K562 (cell line): ENCODE data around the gene MAP3K19. TPM values are rescaled to one million over a fixed set of nuclear protein-coding genes. Genes with fewer than 3 reads are reported as not detected.

Experiments used
- HDAC3 ChIP-seq: fragments of 450-650 bp; IDR thresholded peaks from 2 replicates; pipeline ENCODE4 v1.6.1; 2018; ENCODE audit warnings: borderline replicate concordance, mild to moderate bottlenecking, moderate library complexity; ENCODE audit not compliant: partially characterized antibody
- KDM2B ChIP-seq: fragments of 250-450 bp; sonication (Bioruptor Pico); IDR thresholded peaks from 2 replicates; pipeline ENCODE4 v1.8.0; 2021; ENCODE audit warnings: mild to moderate bottlenecking, moderate library complexity
- PPARD ChIP-seq: fragments of 250-450 bp; sonication (Bioruptor Pico); IDR thresholded peaks from 2 replicates; pipeline ENCODE4 v1.8.0; 2022; ENCODE audit warnings: inconsistent platforms, mild to moderate bottlenecking, moderate library complexity
- ZNF311 ChIP-seq: fragments of 250-450 bp; sonication (Bioruptor Pico); IDR thresholded peaks from 2 replicates; pipeline ENCODE4 v1.4.0; 2020; ENCODE audit warnings: mild to moderate bottlenecking, moderate library complexity
- polyA plus RNA-seq, 8 experiments: library from polyadenylated mRNA; depleted of rRNA in 4 of 8; stranded (reverse) in 5 of 8; unstranded in 3 of 8; fragments of >200 nt; fragmentation: Nextera tagmentation in 2 of 8; fragmentation: Illumina TruSeq in 1 of 8; extraction: Ambion mirVana in 2 of 8; extraction: Trizol in 1 of 8; gene quantifications; 2 replicates each; pipeline versions ENCODE4 v1.2.1 to v1.2.3, GENCODE V29; 2011 to 2014; ENCODE audit warnings: inconsistent platforms in 1 of 8, missing spikeins in 1 of 8
- total RNA-seq, 7 experiments: library from RNA; depleted of rRNA in 6 of 7; stranded (reverse); fragments of >200 nt in 6 of 7; fragmentation: Illumina TruSeq in 2 of 7; extraction: Trizol in 2 of 7; gene quantifications; 2 replicates each; pipeline versions ENCODE4 v1.2.1 to v1.2.3, GENCODE V29; 2011 to 2021; ENCODE audit warnings: low replicate concordance in 1 of 7
- TF ChIP-seq, protein P1 (sequence below): fragments of 200-800 bp; sonication (Bioruptor generic); IDR thresholded peaks from 2 replicates; pipeline ENCODE4 v1.6.1; 2017; ENCODE audit warnings: missing genetic modification characterization, missing compliant biosample characterization
- TF ChIP-seq, protein P2 (sequence below): fragments of 250-450 bp; sonication (Bioruptor Pico); IDR thresholded peaks from 2 replicates; pipeline ENCODE4 v1.5.0; 2020; ENCODE audit warnings: mild to moderate bottlenecking, borderline replicate concordance
- TF ChIP-seq, protein P3 (sequence below): sonication (generic); formaldehyde crosslinking; IDR thresholded peaks from 2 replicates; pipeline ENCODE4 v1.8.1; 2023; ENCODE audit warnings: mild to moderate bottlenecking, missing genetic modification reagents

Gene MAP3K19
- total and polyA plus RNA-seq, 9 of the 15 experiments (the other 6 are each of a cell fraction or from before 2014, with no cell fraction given) = 0.29 TPM; not detected in 8

DNA sequence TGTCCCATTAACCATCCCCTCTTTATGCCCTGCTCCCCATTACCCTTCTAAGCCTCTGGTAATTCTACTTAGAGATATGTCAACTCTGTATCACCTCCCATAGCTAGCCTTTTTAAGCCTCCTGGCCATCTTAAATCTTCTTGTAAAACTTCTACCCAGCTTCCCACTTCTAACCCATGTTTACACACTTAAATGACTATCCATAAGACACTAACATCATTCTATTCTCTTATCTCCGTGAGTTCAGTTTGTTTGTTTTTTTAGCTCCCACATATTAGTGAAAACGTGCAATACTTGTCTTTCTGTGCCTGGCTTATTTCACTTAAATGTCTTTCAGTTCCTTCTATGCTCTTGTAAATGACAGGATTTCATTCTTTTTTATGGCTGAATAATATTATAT, 47.3 kb upstream of the MAP3K19 start (continued):
- TF ChIP-seq, protein P1, sequence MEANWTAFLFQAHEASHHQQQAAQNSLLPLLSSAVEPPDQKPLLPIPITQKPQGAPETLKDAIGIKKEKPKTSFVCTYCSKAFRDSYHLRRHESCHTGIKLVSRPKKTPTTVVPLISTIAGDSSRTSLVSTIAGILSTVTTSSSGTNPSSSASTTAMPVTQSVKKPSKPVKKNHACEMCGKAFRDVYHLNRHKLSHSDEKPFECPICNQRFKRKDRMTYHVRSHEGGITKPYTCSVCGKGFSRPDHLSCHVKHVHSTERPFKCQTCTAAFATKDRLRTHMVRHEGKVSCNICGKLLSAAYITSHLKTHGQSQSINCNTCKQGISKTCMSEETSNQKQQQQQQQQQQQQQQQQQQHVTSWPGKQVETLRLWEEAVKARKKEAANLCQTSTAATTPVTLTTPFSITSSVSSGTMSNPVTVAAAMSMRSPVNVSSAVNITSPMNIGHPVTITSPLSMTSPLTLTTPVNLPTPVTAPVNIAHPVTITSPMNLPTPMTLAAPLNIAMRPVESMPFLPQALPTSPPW (CRISPR knock-in tag) = no peak
- TF ChIP-seq KDM2B (no peak), ZNF311 (CRISPR knock-in tag) (no peak), PPARD (no peak), HDAC3 (no peak)
- TF ChIP-seq, protein P2, sequence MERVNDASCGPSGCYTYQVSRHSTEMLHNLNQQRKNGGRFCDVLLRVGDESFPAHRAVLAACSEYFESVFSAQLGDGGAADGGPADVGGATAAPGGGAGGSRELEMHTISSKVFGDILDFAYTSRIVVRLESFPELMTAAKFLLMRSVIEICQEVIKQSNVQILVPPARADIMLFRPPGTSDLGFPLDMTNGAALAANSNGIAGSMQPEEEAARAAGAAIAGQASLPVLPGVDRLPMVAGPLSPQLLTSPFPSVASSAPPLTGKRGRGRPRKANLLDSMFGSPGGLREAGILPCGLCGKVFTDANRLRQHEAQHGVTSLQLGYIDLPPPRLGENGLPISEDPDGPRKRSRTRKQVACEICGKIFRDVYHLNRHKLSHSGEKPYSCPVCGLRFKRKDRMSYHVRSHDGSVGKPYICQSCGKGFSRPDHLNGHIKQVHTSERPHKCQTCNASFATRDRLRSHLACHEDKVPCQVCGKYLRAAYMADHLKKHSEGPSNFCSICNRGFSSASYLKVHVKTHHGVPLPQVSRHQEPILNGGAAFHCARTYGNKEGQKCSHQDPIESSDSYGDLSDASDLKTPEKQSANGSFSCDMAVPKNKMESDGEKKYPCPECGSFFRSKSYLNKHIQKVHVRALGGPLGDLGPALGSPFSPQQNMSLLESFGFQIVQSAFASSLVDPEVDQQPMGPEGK (CRISPR knock-in tag) = no peak
- TF ChIP-seq, protein P3, sequence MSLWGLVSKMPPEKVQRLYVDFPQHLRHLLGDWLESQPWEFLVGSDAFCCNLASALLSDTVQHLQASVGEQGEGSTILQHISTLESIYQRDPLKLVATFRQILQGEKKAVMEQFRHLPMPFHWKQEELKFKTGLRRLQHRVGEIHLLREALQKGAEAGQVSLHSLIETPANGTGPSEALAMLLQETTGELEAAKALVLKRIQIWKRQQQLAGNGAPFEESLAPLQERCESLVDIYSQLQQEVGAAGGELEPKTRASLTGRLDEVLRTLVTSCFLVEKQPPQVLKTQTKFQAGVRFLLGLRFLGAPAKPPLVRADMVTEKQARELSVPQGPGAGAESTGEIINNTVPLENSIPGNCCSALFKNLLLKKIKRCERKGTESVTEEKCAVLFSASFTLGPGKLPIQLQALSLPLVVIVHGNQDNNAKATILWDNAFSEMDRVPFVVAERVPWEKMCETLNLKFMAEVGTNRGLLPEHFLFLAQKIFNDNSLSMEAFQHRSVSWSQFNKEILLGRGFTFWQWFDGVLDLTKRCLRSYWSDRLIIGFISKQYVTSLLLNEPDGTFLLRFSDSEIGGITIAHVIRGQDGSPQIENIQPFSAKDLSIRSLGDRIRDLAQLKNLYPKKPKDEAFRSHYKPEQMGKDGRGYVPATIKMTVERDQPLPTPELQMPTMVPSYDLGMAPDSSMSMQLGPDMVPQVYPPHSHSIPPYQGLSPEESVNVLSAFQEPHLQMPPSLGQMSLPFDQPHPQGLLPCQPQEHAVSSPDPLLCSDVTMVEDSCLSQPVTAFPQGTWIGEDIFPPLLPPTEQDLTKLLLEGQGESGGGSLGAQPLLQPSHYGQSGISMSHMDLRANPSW (CRISPR knock-in tag) = no peak
